PC-9 (cell line): ENCODE measurements around the gene PAPSS2. TPM values are rescaled to one million over a fixed set of nuclear protein-coding genes. Genes with fewer than 3 reads are reported as not detected.
A peak's percentile ranks its signal among the peaks of the same experiment; 100 is the strongest.
"Not testable (repeated sequence)": the region's sequence is repeated elsewhere in the genome, so short reads cannot be mapped to it uniquely, and the experiment has no call there.

Experiments
- Bru-seq: library from RNA; stranded (reverse); fragments of 400-500 nt; gene quantifications from one replicate; lab custom pipeline; 2021; lab: Mats Ljungman, UMichigan
- BruChase-seq, 2 experiments: library from RNA; stranded (reverse); fragments of 400-500 nt; gene quantifications; one replicate each; lab custom pipeline; 2021; lab: Mats Ljungman, UMichigan
- BruUV-seq: library from RNA; stranded (reverse); fragments of 400-500 nt; replicated peaks from 2 replicates; lab custom pipeline; 2021; lab: Mats Ljungman, UMichigan
- CTCF ChIA-PET: fragments of 300-600 bp; sonication (Branson Sonifier 250); formaldehyde crosslinking; loops from one replicate; lab custom pipeline; 2022; ENCODE audit warnings: antibody characterized with exemption; lab: Charles Lee
- POLR2A ChIA-PET: fragments of 300-600 bp; sonication (Branson Sonifier 250); formaldehyde crosslinking; loops from one replicate; lab custom pipeline; 2022; ENCODE audit warnings: antibody characterized with exemption; ENCODE audit not compliant: unreplicated experiment; lab: Charles Lee
- DNase-seq, 2 experiments: peaks; one replicate each; pipeline versions ENCODE4 v3.0.0 to v3.0.0-alpha.2; 2015 to 2022; ENCODE audit warnings: mixed read lengths in 1 of 2
- H2AFZ ChIP-seq: fragments of 200-600 bp; sonication (generic); 2 replicates; pipeline ENCODE4 v1.8.1; 2017; ENCODE audit warnings: antibody characterized with exemption
- H3F3A ChIP-seq: fragments of 200-600 bp; sonication (generic); 2 replicates; pipeline ENCODE4 v1.8.1; 2017; ENCODE audit warnings: antibody characterized with exemption, mild to moderate bottlenecking, low read depth; ENCODE audit not compliant: insufficient read depth
- H3K27ac ChIP-seq: fragments of 200-600 bp; sonication (generic); 2 replicates; pipeline ENCODE4 v1.6.1; 2016; ENCODE audit warnings: mixed run types
- H3K27me3 ChIP-seq: fragments of 200-600 bp; sonication (generic); 2 replicates; pipeline ENCODE4 v1.6.1; 2016; ENCODE audit warnings: low read depth, mixed run types; ENCODE audit not compliant: insufficient read depth
- H3K36me3 ChIP-seq: fragments of 200-600 bp; sonication (generic); 2 replicates; pipeline ENCODE4 v1.6.1; 2016; ENCODE audit warnings: low read depth, mixed run types
- H3K4me1 ChIP-seq: fragments of 200-600 bp; sonication (generic); replicated peaks from 2 replicates; pipeline ENCODE4 v1.6.1; 2016; ENCODE audit warnings: mixed run types; ENCODE audit not compliant: insufficient read depth
- H3K4me2 ChIP-seq: fragments of 200-600 bp; sonication (generic); 2 replicates; pipeline ENCODE4 v1.6.1; 2017; ENCODE audit warnings: mixed run types
- H3K4me3 ChIP-seq: fragments of 200-600 bp; sonication (generic); 2 replicates; pipeline ENCODE4 v1.6.1; 2016; ENCODE audit warnings: mixed run types
- H3K79me2 ChIP-seq: fragments of 200-600 bp; sonication (generic); 2 replicates; pipeline ENCODE4 v1.6.1; 2017; ENCODE audit warnings: low read depth, mixed run types
- H3K9me2 ChIP-seq: fragments of 200-600 bp; sonication (generic); 2 replicates; pipeline ENCODE4 v1.8.1; 2017; ENCODE audit warnings: mild to moderate bottlenecking; ENCODE audit not compliant: insufficient read depth
- H3K9me3 ChIP-seq: fragments of 200-600 bp; sonication (generic); 2 replicates; pipeline ENCODE4 v1.8.1; 2016; ENCODE audit warnings: low read depth; ENCODE audit not compliant: insufficient read depth
- H4K20me1 ChIP-seq: fragments of 200-600 bp; sonication (generic); 2 replicates; pipeline ENCODE4 v1.8.1; 2017; ENCODE audit not compliant: insufficient read depth
- EZH2 ChIP-seq: fragments of 200-600 bp; sonication (generic); IDR thresholded peaks from 2 replicates; pipeline ENCODE4 v1.8.0; 2017; ENCODE audit warnings: antibody characterized with exemption, low read depth
- intact Hi-C: fragments of 100-400 bp; cut with micrococcal nuclease; formaldehyde crosslinking; loops from one replicate; pipeline ENCODE4 v1.10.0; 2022; ENCODE audit not compliant: unreplicated experiment
- long read RNA-seq: library from polyadenylated mRNA; stranded (forward); transcript quantifications from one replicate; pipeline ENCODE4 v2.0.0, GENCODE V29; 2022
- total RNA-seq: library from RNA; stranded (reverse); gene quantifications from 2 replicates; pipeline ENCODE4 v1.2.3, GENCODE V29; 2021
- TF ChIP-seq, protein P1 (sequence below): fragments of 200-600 bp; sonication (generic); conservative IDR thresholded peaks from 2 replicates; pipeline ENCODE4 v1.6.1; 2017; ENCODE audit warnings: mixed run types, antibody characterized with exemption, mild to moderate bottlenecking, moderate library complexity

PAPSS2 gene
- total RNA-seq: 37.4 and 71.8 TPM in 2 replicates
- Bru-seq, nascent RNA: percentile 63 among the genes with signal in this experiment
- percentile 63 among the genes with signal in this experiment for BruChase-seq, experiment 1, labeled RNA remaining after a 2-hour chase
- percentile 71 among the genes with signal in this experiment for BruChase-seq, experiment 2, labeled RNA remaining after a 6-hour chase
- long read RNA-seq, transcript PAPSS2-201 (12 exons, 3,949 nt): major isoform, 20 of 29 reads
- long read RNA-seq, partial matches to known transcripts: 6 of 29 reads
- long read RNA-seq, other reads (novel, unspliced or antisense): 3 of 29 reads

DNA sequence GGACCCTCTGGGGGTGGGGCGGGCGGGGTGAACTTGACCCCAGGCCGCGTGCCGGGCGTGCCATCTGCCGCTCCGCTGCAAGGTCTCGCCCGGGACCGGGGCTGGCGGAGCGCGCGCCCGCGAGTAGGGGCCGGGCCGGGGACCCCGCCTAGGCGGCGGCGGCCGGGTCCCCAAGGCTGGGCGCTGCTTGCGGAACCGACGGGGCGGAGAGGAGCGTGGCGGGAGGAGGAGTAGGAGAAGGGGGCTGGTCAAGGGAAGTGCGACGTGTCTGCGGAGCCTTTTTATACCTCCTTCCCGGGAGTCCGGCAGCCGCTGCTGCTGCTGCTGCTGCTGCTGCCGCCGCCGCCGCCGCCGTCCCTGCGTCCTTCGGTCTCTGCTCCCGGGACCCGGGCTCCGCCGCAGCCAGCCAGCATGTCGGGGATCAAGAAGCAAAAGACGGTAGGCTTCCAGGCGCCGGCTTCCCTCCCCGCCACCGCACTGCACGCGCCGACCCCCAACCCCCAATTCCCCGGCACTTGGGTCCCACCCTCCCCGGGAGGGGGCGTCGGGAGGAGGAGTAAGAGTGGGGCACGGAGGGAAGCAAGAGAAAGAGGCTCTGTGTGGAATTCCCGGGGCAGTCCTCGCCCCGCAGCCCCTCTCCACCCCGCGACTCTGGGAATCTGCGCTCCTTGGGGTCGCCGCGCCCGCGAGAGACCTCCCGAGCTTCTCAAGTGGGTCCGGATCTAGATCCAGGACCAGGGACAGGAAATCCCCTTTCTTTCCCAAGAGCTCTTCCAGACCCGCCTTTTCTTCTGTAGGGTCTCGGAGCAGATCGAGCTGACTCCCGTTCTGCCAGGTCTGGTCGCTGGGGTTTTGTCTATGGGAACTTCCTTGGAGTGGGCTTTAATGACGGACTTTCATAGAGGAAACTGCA lies at the start of gene PAPSS2:
Gene PAPSS2 (plus strand): TSS at position 308 of the 913 bp plus-strand sequence. CDS start 104 bp downstream, at position 412.
- TF ChIP-seq, protein P1, sequence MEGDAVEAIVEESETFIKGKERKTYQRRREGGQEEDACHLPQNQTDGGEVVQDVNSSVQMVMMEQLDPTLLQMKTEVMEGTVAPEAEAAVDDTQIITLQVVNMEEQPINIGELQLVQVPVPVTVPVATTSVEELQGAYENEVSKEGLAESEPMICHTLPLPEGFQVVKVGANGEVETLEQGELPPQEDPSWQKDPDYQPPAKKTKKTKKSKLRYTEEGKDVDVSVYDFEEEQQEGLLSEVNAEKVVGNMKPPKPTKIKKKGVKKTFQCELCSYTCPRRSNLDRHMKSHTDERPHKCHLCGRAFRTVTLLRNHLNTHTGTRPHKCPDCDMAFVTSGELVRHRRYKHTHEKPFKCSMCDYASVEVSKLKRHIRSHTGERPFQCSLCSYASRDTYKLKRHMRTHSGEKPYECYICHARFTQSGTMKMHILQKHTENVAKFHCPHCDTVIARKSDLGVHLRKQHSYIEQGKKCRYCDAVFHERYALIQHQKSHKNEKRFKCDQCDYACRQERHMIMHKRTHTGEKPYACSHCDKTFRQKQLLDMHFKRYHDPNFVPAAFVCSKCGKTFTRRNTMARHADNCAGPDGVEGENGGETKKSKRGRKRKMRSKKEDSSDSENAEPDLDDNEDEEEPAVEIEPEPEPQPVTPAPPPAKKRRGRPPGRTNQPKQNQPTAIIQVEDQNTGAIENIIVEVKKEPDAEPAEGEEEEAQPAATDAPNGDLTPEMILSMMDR: no peak
- no peak for TF ChIP-seq EZH2
- no peaks in the 10 kb centered on the region for H3K9me2 ChIP-seq
- H3K79me2 ChIP-seq: no peaks in the 10 kb centered on the region
- H3K27ac ChIP-seq: no peak within 1 kb of the TSS
- BruUV-seq: TSS peak; percentile 54
- no peaks in the 10 kb centered on the region for H3K27me3 ChIP-seq
- peaks cover 9% of the 10 kb centered on the region; the same call in 1 of the 2 replicates for H3K4me1 ChIP-seq
- peak within 1 kb of the TSS; percentile 98 for H3K4me2 ChIP-seq
- DNase-seq: peak in 1 of 2 experiments; percentile 36
- H2AFZ ChIP-seq: peak within 1 kb of the TSS; percentile 94
- POLR2A ChIA-PET: no interaction called here
- H3K9me3 ChIP-seq: no peaks in the 10 kb centered on the region
- H3K36me3 ChIP-seq: no peaks in the 10 kb centered on the region
- H3F3A ChIP-seq: peaks cover 3% of the 10 kb centered on the region; the same call in 1 of the 2 replicates
- H4K20me1 ChIP-seq: no peaks in the 10 kb centered on the region
- CTCF ChIA-PET: interaction anchor here (0.7 to 0.8 kb wide), 2 partner anchors 25 to 430 kb away, joined by 3 to 4 read pairs; no protein-coding TSS in a partner anchor
- H3K4me3 ChIP-seq: peak within 1 kb of the TSS; percentile 75
- intact Hi-C loops: loop anchor here (1.0 to 5.0 kb wide), 3 partner anchors 24 to 128 kb away; no protein-coding TSS in a partner anchor

DNA sequence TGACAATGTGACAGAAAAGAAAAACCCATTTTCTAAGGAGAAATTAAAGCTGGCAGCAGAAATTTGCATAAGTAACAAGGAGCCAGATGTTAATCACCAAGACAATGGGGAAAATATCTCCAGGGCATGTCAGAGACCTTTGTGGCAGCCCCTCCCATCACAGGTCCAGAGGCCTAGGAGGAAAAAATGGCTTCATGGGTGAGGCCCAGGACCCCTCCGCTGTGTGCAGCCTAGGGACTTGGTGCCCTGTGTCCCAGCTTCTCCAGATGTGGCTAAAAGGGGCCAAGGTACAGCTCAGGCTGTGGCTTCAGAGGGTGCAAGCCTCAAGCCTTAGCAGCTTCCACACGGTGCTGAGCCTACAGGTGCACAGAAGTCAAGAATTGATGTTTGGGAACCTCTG lies 48.3 kb upstream of the PAPSS2 start:
- H3F3A ChIP-seq, H2AFZ ChIP-seq, CTCF ChIA-PET, DNase-seq, H3K27ac ChIP-seq, H4K20me1 ChIP-seq, intact Hi-C loops, H3K9me3 ChIP-seq, H3K36me3 ChIP-seq, POLR2A ChIA-PET, H3K4me1 ChIP-seq, H3K4me2 ChIP-seq, H3K4me3 ChIP-seq, BruUV-seq, H3K79me2 ChIP-seq, H3K27me3 ChIP-seq, H3K9me2 ChIP-seq: not testable (repeated sequence)

DNA sequence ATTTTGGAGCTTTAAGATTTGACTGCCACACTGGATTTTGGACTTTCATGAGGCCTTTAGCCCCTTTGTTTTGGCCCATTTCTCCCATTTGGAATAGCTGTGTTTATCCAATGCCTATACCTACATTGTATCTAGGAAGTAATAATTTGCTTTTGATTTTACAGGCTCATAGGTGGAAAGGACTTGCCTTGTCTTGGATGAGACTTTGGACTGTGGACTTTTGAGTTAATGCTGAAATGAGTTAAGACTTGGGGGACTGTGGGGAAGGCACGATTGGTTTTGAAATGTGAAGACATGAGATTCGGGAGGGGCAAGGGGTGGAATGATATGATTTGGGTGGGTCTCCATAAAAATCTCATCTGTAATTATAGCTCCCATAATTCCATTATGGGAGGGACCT lies 47.6 kb upstream of the PAPSS2 start:
- CTCF ChIA-PET: interaction anchor here (0.7 kb wide), 1 partner anchor 13 kb away, joined by 3 read pairs; no protein-coding TSS in a partner anchor
- Histone ChIP-seq H3K4me3 (no peak overlapping the region), H3K9me3 (no peaks in the 10 kb centered on the region), H2AFZ (no peak overlapping the region), H4K20me1 (no peaks in the 10 kb centered on the region), H3K9me2 (no peaks in the 10 kb centered on the region), H3K4me1 (no peaks in the 10 kb centered on the region), H3K27me3 (no peaks in the 10 kb centered on the region), H3K79me2 (no peaks in the 10 kb centered on the region), H3K4me2 (no peak overlapping the region), H3K36me3 (no peaks in the 10 kb centered on the region), H3K27ac (no peak overlapping the region), H3F3A (no peaks in the 10 kb centered on the region)
- BruUV-seq: no TSS peak
- intact Hi-C loops: no loop called here
- no peak for DNase-seq
- TF ChIP-seq, protein P1: no peak
- no peak for TF ChIP-seq EZH2
- POLR2A ChIA-PET: no interaction called here
